Measurements from ENCODE around the gene NUP85.

DNA sequence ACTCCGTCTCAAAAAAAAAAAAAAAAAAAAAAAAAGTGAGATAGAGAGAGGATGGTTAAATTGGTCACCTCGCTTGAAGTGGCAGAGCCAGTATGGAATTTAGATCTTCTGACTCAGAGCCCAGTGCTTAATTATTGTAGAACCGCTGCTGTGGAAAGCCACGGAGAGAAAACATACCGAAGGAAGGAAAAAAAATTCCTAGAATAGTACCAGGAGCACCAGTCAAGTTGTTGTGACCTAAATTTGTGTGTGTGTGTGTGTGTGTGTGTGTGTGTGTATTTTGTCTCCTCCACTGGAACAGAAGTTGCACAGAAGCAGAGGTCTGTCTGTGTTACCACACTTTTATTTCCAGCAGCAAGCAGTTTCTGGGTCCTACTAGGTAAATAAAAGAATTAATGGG is 10.6 kb upstream of the NUP85 start:
- TF ChIP-seq CSDC2 (CRISPR knock-in tag; IDR thresholded peaks at IDR 0.05) (no peak), PPARA (CRISPR knock-in tag; IDR thresholded peaks at IDR 0.05; ENCODE audit: borderline replicate concordance) (no peak), GLIS3 (CRISPR knock-in tag; IDR thresholded peaks at IDR 0.05) (no peak), ZFP3 (CRISPR knock-in tag; IDR thresholded peaks at IDR 0.05) (no peak), ZNF8 (CRISPR knock-in tag; IDR thresholded peaks at IDR 0.05) (no peak)
- TF ChIP-seq, protein P1, sequence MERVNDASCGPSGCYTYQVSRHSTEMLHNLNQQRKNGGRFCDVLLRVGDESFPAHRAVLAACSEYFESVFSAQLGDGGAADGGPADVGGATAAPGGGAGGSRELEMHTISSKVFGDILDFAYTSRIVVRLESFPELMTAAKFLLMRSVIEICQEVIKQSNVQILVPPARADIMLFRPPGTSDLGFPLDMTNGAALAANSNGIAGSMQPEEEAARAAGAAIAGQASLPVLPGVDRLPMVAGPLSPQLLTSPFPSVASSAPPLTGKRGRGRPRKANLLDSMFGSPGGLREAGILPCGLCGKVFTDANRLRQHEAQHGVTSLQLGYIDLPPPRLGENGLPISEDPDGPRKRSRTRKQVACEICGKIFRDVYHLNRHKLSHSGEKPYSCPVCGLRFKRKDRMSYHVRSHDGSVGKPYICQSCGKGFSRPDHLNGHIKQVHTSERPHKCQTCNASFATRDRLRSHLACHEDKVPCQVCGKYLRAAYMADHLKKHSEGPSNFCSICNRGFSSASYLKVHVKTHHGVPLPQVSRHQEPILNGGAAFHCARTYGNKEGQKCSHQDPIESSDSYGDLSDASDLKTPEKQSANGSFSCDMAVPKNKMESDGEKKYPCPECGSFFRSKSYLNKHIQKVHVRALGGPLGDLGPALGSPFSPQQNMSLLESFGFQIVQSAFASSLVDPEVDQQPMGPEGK (CRISPR knock-in tag; IDR thresholded peaks at IDR 0.05; ENCODE audit: borderline replicate concordance) = no peak
- TF ChIP-seq, protein P2, sequence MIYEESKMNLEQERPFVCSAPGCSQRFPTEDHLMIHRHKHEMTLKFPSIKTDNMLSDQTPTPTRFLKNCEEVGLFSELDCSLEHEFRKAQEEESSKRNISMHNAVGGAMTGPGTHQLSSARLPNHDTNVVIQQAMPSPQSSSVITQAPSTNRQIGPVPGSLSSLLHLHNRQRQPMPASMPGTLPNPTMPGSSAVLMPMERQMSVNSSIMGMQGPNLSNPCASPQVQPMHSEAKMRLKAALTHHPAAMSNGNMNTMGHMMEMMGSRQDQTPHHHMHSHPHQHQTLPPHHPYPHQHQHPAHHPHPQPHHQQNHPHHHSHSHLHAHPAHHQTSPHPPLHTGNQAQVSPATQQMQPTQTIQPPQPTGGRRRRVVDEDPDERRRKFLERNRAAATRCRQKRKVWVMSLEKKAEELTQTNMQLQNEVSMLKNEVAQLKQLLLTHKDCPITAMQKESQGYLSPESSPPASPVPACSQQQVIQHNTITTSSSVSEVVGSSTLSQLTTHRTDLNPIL (CRISPR knock-in tag; IDR thresholded peaks at IDR 0.05; ENCODE audit: low read depth) = no peak
